Activated CD4-positive, alpha-beta T cell treated with anti-CD3 and anti-CD28 coated beads, Interleukin-2, amount 50 U/mL, for 16 hours (primary cell): ENCODE data around the gene HSPA6.
"Not testable (repeated sequence)": the region's sequence is repeated elsewhere in the genome, so short reads cannot be mapped to it uniquely, and the experiment has no call there.

Experiments
- DNase-seq: peaks from one replicate; pipeline ENCODE4 v3.0.0-alpha.2; 2020

Gene HSPA6

GRCh38 chr1:161505686-161506085 is 18.7 kb upstream of the HSPA6 start:
- DNase-seq: no peak

- DNase-seq: no peak
Measured at GRCh38 chr1:161506336-161507223, 17.8 kb upstream of the HSPA6 start.

- DNase-seq: peak; percentile 18
Measured at GRCh38 chr1:161510477-161510876, 13.9 kb upstream of the HSPA6 start.

GRCh38 chr1:161511018-161511755 is 13.2 kb upstream of the HSPA6 start:
- no peak for DNase-seq

- no peak for DNase-seq
Measured at GRCh38 chr1:161511756-161512060, 12.6 kb upstream of the HSPA6 start.

GRCh38 chr1:161512636-161513447 is 11.5 kb upstream of the HSPA6 start:
- DNase-seq: not testable (repeated sequence)

- not testable (repeated sequence) for DNase-seq
Measured at GRCh38 chr1:161513448-161513780, 10.9 kb upstream of the HSPA6 start.

GRCh38 chr1:161513953-161514352 is 10.4 kb upstream of the HSPA6 start:
- DNase-seq: not testable (repeated sequence)

- not testable (repeated sequence) for DNase-seq
Measured at GRCh38 chr1:161523041-161523816, 1.1 kb upstream of the HSPA6 start.

- DNase-seq: not testable (repeated sequence)
Measured at GRCh38 chr1:161524742-161525291, 477 bp downstream of the HSPA6 start.

- DNase-seq: not testable (repeated sequence)
Measured at GRCh38 chr1:161525321-161525720, 981 bp downstream of the HSPA6 start.

- not testable (repeated sequence) for DNase-seq
Measured at GRCh38 chr1:161525918-161526317, 1.6 kb downstream of the HSPA6 start.

GRCh38 chr1:161528550-161528949 is 4.2 kb downstream of the HSPA6 start:
- DNase-seq: not testable (repeated sequence)

GRCh38 chr1:161529463-161530104 is 5.2 kb downstream of the HSPA6 start:
- not testable (repeated sequence) for DNase-seq

GRCh38 chr1:161530158-161530557 is 5.8 kb downstream of the HSPA6 start:
- DNase-seq: peak; percentile 82

- peak; percentile 96 for DNase-seq
Measured at GRCh38 chr1:161530671-161531641, 6.6 kb downstream of the HSPA6 start.

- no peak for DNase-seq
Measured at GRCh38 chr1:161531986-161532643, 7.8 kb downstream of the HSPA6 start.

GRCh38 chr1:161532644-161533567 is 8.6 kb downstream of the HSPA6 start:
- DNase-seq: not testable (repeated sequence)
